H1 (cell line): ENCODE results near the gene BRPF1. TPM values are rescaled to one million over a fixed set of nuclear protein-coding genes. Genes with fewer than 3 reads are reported as not detected.

ENCODE experiments used
- BRCA1 ChIP-seq: IDR thresholded peaks from 2 replicates; pipeline ENCODE4 v1.6.1; 2012; ENCODE audit warnings: low read depth, low read length, improper control_type of control experiment
- CEBPB ChIP-seq: IDR thresholded peaks from 2 replicates; pipeline ENCODE4 v1.6.1; 2012; ENCODE audit warnings: low read depth, low read length
- KDM4A ChIP-seq: IDR thresholded peaks from one replicate; pipeline ENCODE4 v1.7.1; 2012; ENCODE audit warnings: low read depth, mild to moderate bottlenecking, moderate library complexity, low read length, inconsistent platforms; ENCODE audit not compliant: severe bottlenecking
- SRF ChIP-seq: IDR thresholded peaks from 2 replicates; pipeline ENCODE4 v1.6.1; 2011; ENCODE audit warnings: mild to moderate bottlenecking, low read depth, low read length, moderate library complexity
- polyA plus RNA-seq, 7 experiments: library from polyadenylated mRNA; depleted of rRNA in 3 of 7; stranded (reverse) in 5 of 7; unstranded in 2 of 7; fragments of >200 nt in 5 of 7; fragments of 200-250 nt in 2 of 7; gene quantifications; 1 replicate in 5 of 7; 2 replicates in 1 of 7; 4 replicates in 1 of 7; pipeline versions ENCODE4 v1.2.1 to v1.2.3, GENCODE V29; 2011 to 2013; ENCODE audit warnings: missing spikeins in 2 of 7, mixed read lengths in 2 of 7
- total RNA-seq: library from RNA; stranded (reverse); fragmentation: NEBNext Ultra II Directional; extraction: Animal tissue kit (Norgen Biotek cat#: 25700); gene quantifications from 2 replicates; pipeline ENCODE4 v1.2.1, GENCODE V29; 2021
- TF ChIP-seq, protein P1 (sequence below): fragments of 300-600 bp; sonication (generic); IDR thresholded peaks from 2 replicates; pipeline ENCODE4 v1.7.1; 2012; ENCODE audit warnings: low read length, moderate library complexity, mild to moderate bottlenecking, inconsistent platforms; ENCODE audit not compliant: insufficient replicate concordance
- TF ChIP-seq, protein P2 (sequence below): IDR thresholded peaks from 2 replicates; pipeline ENCODE4 v1.6.1; 2012; ENCODE audit warnings: inconsistent platforms
- TF ChIP-seq, protein P3 (sequence below), 3 experiments: IDR thresholded peaks; 1 replicate in 2 of 3; 2 replicates in 1 of 3; pipeline versions ENCODE4 v1.5.1 to v1.6.1; 2011; ENCODE audit warnings: low read length in 3 of 3, mild to moderate bottlenecking in 3 of 3, inconsistent platforms in 2 of 3, low read depth in 1 of 3, moderate library complexity in 1 of 3; ENCODE audit not compliant: insufficient read depth in 1 of 3; ENCODE audit errors: control extremely low read depth in 1 of 3

Gene BRPF1
- total and polyA plus RNA-seq, 2 of the 8 experiments (the other 6 are each of a cell fraction or from before 2014, with no cell fraction given): 11.3 to 21.7 TPM

DNA sequence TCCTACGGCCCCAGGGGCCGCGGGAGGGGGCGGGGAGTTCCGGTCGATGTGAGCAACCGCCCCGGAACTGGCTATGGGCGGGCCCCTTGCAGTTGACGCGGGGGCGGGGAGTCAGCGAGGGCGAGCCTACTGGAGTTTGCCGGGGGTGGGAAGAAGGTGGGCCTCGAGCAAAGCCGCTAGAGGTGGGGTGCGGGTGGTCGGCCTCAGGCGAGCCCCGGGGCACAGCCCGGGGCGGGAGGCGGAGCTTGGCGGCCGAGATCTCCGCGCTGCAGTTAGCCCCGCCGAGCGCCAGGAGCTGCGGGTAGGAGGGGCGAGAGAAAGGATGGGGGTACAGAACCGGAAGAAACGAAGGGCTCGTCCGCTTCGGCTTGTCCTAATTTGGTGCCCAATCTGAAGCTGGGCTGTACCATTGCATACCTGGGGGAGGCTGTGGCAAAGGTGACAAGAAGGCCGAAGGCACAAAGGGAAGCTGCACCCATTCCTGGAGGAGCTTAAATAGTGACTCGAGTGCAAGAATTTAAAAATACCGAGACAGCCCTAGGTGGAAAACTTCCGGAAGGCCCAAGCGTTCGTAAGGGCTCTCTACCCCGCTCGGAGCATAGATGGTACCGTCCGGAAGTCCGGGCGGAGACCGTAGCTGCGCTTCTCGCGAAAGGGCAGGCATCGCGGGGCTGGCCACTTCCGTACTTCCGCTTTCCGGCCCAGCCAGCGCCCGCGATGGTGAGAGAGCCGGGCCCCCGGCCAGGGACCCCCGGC, 61.0 kb downstream of the BRPF1 start, which contains the start of the genes ARPC4 and TADA3 (continued):
- TF ChIP-seq, protein P1, sequence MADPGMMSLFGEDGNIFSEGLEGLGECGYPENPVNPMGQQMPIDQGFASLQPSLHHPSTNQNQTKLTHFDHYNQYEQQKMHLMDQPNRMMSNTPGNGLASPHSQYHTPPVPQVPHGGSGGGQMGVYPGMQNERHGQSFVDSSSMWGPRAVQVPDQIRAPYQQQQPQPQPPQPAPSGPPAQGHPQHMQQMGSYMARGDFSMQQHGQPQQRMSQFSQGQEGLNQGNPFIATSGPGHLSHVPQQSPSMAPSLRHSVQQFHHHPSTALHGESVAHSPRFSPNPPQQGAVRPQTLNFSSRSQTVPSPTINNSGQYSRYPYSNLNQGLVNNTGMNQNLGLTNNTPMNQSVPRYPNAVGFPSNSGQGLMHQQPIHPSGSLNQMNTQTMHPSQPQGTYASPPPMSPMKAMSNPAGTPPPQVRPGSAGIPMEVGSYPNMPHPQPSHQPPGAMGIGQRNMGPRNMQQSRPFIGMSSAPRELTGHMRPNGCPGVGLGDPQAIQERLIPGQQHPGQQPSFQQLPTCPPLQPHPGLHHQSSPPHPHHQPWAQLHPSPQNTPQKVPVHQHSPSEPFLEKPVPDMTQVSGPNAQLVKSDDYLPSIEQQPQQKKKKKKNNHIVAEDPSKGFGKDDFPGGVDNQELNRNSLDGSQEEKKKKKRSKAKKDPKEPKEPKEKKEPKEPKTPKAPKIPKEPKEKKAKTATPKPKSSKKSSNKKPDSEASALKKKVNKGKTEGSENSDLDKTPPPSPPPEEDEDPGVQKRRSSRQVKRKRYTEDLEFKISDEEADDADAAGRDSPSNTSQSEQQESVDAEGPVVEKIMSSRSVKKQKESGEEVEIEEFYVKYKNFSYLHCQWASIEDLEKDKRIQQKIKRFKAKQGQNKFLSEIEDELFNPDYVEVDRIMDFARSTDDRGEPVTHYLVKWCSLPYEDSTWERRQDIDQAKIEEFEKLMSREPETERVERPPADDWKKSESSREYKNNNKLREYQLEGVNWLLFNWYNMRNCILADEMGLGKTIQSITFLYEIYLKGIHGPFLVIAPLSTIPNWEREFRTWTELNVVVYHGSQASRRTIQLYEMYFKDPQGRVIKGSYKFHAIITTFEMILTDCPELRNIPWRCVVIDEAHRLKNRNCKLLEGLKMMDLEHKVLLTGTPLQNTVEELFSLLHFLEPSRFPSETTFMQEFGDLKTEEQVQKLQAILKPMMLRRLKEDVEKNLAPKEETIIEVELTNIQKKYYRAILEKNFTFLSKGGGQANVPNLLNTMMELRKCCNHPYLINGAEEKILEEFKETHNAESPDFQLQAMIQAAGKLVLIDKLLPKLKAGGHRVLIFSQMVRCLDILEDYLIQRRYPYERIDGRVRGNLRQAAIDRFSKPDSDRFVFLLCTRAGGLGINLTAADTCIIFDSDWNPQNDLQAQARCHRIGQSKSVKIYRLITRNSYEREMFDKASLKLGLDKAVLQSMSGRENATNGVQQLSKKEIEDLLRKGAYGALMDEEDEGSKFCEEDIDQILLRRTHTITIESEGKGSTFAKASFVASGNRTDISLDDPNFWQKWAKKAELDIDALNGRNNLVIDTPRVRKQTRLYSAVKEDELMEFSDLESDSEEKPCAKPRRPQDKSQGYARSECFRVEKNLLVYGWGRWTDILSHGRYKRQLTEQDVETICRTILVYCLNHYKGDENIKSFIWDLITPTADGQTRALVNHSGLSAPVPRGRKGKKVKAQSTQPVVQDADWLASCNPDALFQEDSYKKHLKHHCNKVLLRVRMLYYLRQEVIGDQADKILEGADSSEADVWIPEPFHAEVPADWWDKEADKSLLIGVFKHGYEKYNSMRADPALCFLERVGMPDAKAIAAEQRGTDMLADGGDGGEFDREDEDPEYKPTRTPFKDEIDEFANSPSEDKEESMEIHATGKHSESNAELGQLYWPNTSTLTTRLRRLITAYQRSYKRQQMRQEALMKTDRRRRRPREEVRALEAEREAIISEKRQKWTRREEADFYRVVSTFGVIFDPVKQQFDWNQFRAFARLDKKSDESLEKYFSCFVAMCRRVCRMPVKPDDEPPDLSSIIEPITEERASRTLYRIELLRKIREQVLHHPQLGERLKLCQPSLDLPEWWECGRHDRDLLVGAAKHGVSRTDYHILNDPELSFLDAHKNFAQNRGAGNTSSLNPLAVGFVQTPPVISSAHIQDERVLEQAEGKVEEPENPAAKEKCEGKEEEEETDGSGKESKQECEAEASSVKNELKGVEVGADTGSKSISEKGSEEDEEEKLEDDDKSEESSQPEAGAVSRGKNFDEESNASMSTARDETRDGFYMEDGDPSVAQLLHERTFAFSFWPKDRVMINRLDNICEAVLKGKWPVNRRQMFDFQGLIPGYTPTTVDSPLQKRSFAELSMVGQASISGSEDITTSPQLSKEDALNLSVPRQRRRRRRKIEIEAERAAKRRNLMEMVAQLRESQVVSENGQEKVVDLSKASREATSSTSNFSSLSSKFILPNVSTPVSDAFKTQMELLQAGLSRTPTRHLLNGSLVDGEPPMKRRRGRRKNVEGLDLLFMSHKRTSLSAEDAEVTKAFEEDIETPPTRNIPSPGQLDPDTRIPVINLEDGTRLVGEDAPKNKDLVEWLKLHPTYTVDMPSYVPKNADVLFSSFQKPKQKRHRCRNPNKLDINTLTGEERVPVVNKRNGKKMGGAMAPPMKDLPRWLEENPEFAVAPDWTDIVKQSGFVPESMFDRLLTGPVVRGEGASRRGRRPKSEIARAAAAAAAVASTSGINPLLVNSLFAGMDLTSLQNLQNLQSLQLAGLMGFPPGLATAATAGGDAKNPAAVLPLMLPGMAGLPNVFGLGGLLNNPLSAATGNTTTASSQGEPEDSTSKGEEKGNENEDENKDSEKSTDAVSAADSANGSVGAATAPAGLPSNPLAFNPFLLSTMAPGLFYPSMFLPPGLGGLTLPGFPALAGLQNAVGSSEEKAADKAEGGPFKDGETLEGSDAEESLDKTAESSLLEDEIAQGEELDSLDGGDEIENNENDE: no peak
- TF ChIP-seq, protein P2, sequence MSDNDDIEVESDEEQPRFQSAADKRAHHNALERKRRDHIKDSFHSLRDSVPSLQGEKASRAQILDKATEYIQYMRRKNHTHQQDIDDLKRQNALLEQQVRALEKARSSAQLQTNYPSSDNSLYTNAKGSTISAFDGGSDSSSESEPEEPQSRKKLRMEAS: peak; percentile 7; the same call in 1 of the 2 replicates
- TF ChIP-seq BRCA1 (peak; percentile 87), KDM4A (peak; percentile 58), CEBPB (no peak), SRF (peak; percentile 88)
- TF ChIP-seq, protein P3, sequence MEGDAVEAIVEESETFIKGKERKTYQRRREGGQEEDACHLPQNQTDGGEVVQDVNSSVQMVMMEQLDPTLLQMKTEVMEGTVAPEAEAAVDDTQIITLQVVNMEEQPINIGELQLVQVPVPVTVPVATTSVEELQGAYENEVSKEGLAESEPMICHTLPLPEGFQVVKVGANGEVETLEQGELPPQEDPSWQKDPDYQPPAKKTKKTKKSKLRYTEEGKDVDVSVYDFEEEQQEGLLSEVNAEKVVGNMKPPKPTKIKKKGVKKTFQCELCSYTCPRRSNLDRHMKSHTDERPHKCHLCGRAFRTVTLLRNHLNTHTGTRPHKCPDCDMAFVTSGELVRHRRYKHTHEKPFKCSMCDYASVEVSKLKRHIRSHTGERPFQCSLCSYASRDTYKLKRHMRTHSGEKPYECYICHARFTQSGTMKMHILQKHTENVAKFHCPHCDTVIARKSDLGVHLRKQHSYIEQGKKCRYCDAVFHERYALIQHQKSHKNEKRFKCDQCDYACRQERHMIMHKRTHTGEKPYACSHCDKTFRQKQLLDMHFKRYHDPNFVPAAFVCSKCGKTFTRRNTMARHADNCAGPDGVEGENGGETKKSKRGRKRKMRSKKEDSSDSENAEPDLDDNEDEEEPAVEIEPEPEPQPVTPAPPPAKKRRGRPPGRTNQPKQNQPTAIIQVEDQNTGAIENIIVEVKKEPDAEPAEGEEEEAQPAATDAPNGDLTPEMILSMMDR (IDR thresholded peaks at IDR 0.05; ENCODE audit: control extremely low read depth in 1 of 3, insufficient read depth in 1 of 3, low read depth in 1 of 3, low read length in 3 of 3): no peak
